Neural progenitor cell (in vitro differentiated cells): ENCODE measurements around the gene PANK3.

ENCODE experiments used
- EZH2 ChIP-seq: fragments of 200-600 bp; sonication (generic); IDR thresholded peaks from 2 replicates; pipeline ENCODE4 v1.6.1; 2017; ENCODE audit warnings: antibody characterized with exemption, mild to moderate bottlenecking, moderate library complexity
- EZH2phosphoT487 ChIP-seq: fragments of 200-600 bp; sonication (generic); IDR thresholded peaks from 2 replicates; pipeline ENCODE4 v1.6.1; 2017; ENCODE audit warnings: antibody characterized with exemption
- TF ChIP-seq, protein P1 (sequence below): fragments of 200-600 bp; sonication (generic); IDR thresholded peaks from 2 replicates; pipeline ENCODE4 v1.5.1; 2017; ENCODE audit warnings: antibody characterized with exemption, mild to moderate bottlenecking

DNA sequence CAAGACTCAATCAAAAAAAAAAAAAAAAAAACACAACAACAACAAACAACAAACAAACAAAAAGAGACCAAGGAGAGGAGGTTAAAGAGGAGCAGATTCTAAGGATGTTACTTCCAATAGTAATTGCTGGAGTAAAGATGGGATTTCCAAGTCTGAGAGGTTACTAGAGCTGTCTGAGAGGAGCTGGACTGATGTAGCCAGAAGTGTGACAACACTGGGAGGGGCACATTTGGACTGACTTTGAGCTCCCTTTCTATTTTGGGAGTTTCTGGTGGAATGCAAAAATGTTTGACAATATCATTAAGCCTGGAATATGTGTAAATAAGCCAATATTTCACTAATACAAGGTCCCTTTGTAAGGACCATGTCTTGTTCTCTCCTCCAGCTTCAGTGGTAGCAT, 25.3 kb upstream of the PANK3 start:
- TF ChIP-seq, protein P1, sequence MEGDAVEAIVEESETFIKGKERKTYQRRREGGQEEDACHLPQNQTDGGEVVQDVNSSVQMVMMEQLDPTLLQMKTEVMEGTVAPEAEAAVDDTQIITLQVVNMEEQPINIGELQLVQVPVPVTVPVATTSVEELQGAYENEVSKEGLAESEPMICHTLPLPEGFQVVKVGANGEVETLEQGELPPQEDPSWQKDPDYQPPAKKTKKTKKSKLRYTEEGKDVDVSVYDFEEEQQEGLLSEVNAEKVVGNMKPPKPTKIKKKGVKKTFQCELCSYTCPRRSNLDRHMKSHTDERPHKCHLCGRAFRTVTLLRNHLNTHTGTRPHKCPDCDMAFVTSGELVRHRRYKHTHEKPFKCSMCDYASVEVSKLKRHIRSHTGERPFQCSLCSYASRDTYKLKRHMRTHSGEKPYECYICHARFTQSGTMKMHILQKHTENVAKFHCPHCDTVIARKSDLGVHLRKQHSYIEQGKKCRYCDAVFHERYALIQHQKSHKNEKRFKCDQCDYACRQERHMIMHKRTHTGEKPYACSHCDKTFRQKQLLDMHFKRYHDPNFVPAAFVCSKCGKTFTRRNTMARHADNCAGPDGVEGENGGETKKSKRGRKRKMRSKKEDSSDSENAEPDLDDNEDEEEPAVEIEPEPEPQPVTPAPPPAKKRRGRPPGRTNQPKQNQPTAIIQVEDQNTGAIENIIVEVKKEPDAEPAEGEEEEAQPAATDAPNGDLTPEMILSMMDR: no peak
- TF ChIP-seq EZH2 (no peak), EZH2phosphoT487 (no peak)
